ENCODE data around the gene GPR137.
"Not testable (repeated sequence)": the region's sequence is repeated elsewhere in the genome, so short reads cannot be mapped to it uniquely, and the experiment has no call there.

The GPR137 gene

DNA sequence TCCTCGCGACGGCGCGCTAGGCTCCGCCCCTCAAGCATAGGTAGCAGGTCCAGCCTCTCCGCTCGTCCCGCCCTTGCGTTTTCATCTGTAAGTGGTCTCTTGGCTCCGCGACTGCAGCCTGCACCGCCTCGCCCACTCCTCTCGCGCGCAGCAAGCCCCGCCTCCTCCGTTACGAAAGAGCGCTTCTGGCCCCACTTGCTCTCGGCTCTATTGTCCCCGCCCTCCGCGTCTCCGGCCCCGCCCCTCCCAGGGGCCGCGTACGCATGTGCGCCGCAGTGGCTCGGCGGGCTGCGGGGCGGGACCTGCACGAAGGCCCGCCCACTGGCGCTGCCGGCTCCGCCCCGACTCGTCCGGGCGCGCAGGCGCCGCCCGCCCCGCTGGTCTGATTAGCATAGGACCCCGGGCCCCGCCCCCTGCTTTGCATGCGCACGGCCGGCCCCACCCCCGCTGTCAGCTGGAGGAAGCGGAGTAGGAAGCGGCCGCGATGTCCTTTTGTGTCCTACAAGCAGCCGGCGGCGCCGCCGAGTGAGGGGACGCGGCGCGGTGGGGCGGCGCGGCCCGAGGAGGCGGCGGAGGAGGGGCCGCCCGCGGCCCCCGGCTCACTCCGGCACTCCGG is 19.5 kb downstream of the GPR137 start, which contains the start of gene ESRRA:
TSS of gene ESRRA (plus strand) at position 450 of the 616 bp plus-strand sequence. CDS start 1,656 bp downstream, outside the sequence.
- peak; percentile 99 for DNase-seq

DNA sequence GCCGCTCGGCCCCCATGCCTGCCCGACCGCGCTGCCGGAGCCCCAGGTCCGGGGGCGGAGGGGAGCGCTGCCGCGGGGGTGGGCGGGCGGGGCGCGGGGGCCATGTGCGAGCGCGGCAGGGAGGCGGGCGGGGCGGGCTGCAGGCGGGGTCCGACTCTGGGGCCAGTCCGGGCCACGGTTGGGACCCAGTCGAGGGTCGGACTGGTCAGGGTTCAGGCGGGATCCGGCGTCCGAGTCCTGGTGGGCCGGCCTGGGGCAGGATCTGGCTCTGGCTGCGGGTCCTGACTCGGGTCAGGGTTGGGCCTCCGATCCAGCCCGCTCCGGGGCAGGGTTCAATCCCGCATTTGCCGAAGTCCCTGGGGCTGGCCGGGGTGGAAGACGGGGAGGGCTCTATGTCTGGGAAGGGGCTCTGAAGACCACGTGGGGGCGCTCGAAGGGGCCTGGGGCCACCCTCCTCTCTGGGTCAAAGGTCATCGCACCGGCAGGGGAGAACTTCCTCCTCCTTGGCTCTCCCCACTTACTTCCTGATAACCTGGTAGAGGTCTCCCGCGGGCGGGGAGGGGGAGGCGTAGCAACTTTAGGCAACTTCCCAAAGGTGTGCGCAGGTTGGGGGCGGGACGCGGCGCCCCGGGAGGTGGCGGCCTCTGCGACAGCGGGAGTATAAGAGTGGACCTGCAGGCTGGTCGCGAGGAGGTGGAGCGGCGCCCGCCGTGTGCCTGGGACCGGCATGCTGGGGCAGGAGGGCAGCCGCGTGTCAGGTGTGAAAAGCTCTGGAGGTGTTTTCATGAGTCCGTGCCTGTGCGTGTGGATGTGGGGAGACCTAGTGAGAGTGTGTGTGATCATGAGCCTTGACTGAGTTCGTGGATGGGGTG is 20.3 kb downstream of the GPR137 start:
- peak; percentile 61 for DNase-seq

DNA sequence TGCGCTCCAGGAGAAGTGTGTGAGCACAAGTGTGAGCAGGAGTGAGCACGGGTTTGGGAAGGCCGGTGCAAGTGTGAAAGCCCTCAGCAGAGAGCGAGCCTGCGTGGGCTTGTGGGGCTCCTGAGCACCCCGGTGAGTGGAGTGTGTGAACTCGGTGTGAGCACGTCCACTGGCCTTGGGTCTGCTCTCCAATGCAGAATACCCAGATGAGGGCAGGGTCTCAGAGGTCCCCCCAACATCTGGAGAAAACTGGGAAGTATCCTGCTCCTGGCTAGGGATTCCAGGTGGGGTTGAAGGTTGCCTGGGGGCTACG is 20.9 kb downstream of the GPR137 start:
- no peak for DNase-seq

DNA sequence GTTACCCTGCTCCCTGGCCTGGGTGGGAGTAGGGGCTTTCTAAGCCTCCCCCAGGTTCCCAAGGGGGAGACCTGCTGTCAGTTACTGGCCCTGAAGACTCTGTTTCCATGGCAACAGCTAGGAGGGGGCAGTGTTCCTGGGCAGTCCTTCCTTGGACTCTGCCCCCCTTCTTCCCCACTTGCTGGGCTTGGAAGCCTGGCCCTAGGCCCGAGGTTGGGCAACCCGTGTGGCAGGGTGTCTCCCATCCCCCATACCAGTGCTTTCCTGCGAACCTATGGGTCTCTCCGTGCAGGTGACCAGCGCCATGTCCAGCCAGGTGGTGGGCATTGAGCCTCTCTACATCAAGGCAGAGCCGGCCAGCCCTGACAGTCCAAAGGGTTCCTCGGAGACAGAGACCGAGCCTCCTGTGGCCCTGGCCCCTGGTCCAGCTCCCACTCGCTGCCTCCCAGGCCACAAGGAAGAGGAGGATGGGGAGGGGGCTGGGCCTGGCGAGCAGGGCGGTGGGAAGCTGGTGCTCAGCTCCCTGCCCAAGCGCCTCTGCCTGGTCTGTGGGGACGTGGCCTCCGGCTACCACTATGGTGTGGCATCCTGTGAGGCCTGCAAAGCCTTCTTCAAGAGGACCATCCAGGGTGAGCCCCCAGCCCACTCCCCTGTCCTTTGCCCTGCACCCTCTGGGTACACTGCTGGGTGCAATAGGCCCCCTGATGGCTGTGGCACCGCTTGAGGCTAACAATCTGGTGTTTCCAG is 21.4 kb downstream of the GPR137 start:
- DNase-seq, result no peak

DNA sequence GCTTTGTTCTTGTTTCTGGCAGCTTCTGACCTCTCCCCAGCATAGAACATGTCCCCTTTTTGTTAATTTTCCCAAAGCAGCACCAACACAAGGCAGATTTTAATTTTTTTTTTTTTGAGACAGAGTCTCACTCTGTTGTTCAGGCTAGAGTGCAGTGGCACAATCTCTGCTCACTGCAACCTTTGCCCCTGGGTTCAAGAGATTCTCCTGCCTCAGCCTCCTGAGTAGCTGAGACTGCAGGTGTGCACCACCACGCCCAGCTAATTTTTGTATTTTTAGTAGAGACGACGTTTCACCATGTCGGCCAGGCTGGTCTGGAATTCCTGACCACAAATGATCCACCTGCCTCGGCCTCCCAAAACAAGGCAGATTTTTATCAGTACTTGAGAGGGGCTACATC is 22.1 kb downstream of the GPR137 start:
- not testable (repeated sequence) for DNase-seq

DNA sequence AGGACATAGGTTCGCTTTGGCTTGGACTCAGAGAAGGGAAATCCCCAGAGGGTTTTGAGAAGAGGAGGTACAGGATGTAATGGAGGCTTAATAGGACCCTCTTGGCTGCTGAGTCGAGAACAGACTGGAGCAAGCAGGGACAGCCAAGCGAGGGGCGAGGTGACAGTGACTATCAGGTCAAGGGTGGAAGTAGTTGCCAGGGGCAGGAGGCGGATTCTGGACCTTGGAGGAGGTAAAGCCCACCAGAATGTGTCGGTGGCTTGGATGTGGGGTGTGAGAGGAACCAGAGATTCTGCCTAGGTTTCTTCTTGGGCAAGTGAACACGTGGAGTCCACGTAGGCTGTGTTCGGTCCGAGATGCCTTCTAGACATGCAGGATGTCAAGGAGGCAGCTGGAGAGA is 27.3 kb downstream of the GPR137 start:
- no peak for DNase-seq

DNA sequence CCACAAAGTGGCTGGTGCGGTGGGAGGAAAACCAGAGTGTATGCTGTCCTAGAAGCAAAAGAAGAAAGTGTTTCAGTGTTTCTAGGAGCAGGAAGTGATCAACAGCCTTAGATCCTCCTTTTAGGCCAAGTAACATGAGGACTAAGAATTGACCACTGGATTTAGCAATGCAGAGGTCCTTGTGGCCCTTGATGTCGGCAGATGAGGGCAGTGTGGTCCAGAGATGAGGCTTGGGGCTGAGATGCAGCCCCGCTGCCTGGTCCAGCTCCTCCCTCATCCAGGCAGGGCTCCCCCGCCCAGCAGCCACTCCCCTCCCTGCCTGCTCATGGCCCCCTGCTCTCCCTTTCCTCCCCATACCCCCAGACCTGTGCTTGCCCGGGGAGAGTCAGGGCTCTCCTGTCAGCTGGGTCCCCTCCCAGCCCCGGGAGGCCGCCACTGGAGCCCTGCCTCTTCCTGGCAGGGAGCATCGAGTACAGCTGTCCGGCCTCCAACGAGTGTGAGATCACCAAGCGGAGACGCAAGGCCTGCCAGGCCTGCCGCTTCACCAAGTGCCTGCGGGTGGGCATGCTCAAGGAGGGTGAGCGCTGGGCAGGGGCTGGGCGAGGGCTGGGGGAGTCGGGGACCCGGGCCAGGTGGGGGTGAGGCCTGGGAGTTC is 28.0 kb downstream of the GPR137 start:
- no peak for DNase-seq

DNA sequence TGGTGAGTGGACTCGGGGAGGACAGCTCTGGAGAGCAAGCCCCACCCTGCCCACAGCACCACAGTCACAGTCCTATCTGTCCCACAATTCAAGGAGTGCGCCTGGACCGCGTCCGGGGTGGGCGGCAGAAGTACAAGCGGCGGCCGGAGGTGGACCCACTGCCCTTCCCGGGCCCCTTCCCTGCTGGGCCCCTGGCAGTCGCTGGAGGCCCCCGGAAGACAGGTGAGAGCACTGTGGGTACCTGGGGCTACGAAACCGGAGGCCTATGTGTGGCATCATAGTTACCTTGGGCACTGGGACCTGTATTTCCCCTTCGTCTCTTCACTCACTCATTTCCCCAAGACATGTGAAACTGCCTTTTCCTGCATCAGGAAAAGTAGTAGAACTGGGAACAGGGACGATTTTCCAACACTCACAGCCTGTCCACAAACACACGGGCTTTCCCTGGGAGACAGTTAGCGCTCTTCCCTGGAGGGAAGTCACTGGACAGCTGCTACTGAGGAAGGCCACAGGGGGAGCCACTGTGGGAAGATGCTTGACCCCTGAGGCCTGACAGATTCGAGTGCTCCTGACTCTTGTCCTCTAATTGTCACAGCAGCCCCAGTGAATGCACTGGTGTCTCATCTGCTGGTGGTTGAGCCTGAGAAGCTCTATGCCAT is 28.6 kb downstream of the GPR137 start:
- DNase-seq, result no peak

DNA sequence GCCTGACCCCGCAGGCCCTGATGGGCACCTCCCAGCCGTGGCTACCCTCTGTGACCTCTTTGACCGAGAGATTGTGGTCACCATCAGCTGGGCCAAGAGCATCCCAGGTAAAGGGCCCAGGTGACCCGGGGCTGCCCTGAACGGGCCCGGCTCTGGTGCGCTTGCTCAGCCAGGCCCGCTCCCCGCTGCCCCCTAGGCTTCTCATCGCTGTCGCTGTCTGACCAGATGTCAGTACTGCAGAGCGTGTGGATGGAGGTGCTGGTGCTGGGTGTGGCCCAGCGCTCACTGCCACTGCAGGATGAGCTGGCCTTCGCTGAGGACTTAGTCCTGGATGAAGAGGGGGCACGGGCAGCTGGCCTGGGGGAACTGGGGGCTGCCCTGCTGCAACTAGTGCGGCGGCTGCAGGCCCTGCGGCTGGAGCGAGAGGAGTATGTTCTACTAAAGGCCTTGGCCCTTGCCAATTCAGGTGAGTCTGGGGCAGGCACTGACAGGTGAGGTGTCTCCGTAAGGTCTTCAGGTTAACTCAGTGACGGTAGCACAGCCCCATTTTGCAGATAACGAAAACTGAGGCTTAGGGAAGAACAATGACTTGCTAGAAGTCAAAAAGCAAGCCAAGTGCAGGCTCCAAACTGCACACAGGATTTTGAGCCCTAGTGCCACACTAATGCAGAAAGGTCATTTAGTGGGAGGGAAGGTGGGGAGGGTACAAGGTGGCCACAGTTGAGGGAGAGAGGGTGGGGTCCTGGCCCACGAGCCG is 29.3 kb downstream of the GPR137 start:
- no peak for DNase-seq

DNA sequence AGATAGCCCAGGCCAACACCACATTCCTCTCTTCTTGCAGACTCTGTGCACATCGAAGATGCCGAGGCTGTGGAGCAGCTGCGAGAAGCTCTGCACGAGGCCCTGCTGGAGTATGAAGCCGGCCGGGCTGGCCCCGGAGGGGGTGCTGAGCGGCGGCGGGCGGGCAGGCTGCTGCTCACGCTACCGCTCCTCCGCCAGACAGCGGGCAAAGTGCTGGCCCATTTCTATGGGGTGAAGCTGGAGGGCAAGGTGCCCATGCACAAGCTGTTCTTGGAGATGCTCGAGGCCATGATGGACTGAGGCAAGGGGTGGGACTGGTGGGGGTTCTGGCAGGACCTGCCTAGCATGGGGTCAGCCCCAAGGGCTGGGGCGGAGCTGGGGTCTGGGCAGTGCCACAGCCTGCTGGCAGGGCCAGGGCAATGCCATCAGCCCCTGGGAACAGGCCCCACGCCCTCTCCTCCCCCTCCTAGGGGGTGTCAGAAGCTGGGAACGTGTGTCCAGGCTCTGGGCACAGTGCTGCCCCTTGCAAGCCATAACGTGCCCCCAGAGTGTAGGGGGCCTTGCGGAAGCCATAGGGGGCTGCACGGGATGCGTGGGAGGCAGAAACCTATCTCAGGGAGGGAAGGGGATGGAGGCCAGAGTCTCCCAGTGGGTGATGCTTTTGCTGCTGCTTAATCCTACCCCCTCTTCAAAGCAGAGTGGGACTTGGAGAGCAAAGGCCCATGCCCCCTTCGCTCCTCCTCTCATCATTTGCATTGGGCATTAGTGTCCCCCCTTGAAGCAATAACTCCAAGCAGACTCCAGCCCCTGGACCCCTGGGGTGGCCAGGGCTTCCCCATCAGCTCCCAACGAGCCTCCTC is 30.2 kb downstream of the GPR137 start:
- DNase-seq, result not testable (repeated sequence)

DNA sequence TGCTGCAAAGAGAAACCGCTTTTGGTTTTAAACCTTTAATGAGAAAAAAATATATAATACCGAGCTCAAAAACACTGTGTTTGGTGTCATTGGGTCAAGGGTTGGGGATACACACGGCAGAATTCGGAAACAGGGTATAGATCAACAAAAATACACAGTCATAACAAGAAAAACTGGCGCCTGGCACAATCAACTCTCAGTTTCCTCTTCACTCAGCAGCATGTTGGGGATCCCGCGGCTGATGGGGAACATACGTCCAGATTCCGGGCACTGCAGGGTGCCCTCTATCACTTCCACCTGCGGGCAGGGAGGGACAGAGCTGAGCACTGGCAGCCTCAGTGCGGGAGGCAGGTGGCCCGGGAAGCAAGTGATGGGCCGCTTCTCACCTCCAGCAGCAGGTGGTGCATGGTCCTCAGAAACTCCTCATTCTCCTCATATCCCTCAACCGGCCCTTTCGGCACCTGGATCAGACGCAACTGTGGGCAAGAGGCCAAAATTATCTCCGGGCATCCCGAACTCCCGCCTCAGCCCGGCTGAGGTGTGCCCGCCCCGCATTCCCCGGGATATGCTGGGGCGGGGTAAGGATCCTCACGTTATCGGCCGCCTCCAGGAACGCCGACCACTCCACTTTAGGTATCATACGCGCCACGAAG is 31.1 kb downstream of the GPR137 start:
- DNase-seq, result peak; percentile 73

DNA sequence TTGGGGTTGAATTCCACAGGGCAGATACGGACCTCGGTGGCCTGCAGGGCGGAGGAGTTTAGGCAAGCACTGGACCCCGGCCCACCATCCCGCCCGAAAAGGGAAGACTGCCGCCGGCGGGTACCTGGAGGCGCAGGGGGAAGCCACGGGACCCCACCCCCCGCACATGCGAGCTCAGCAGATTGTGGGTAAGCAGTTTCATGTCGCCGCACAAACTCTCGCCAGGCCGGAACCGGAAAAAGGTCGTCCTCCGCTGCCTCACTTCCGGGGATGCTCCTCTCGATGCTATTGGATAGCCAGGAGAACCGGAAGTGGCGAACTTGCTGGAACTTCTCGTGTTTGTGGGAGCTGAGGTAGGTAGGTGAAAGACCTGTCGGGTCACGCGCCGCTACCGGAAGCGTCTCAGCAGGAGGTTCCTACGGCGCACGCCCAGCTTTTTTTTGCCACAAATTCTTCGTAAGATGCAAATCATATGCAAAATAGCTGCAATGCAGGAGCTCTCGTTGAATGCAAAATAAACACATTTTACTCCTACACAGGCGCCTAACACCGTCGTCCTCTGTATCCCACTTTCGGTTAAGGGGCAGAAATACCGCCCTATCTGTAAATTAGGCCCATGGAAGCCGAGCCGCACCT is 31.8 kb downstream of the GPR137 start, which contains the start of gene TRMT112:
TSS of gene TRMT112 (minus strand) at position 235 of the 636 bp plus-strand sequence. CDS start at position 202, 33 bp downstream.
- DNase-seq, result peak; percentile 98

DNA sequence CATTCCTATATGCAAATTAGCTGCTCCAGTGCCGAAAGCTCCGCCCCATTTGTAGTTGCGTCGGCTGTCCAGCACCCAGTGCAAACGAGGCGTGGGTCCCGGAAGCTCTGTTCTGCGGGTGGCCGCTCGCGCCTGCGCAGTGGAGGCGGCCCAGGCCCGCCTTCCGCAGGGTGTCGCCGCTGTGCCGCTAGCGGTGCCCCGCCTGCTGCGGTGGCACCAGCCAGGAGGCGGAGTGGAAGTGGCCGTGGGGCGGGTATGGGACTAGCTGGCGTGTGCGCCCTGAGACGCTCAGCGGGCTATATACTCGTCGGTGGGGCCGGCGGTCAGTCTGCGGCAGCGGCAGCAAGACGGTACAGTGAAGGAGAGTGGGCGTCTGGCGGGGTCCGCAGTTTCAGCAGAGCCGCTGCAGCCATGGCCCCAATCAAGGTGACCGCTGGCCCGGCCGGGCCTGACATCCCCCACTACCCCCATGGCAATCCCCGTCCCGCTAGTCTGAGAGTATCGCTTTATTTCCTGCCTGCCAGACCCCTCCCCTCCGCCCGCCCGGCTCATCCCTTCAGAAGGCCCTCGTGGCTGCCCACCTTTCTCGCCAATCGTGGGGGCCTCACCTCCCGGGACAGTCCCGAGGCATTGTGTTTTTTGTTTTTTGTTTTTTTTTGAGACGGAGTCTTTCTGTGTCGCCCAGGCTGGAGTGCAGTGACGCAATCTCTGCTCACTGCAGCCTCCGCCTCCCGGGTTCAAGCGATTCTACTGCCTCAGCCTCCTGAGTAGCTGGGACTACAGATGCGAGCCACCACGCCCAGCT is 32.5 kb downstream of the GPR137 start, which contains the start of gene PRDX5:
TSS of gene PRDX5 (plus strand) at position 161 of the 805 bp plus-strand sequence. CDS start at position 256, 95 bp downstream.
- peak; percentile 97 for DNase-seq

DNA sequence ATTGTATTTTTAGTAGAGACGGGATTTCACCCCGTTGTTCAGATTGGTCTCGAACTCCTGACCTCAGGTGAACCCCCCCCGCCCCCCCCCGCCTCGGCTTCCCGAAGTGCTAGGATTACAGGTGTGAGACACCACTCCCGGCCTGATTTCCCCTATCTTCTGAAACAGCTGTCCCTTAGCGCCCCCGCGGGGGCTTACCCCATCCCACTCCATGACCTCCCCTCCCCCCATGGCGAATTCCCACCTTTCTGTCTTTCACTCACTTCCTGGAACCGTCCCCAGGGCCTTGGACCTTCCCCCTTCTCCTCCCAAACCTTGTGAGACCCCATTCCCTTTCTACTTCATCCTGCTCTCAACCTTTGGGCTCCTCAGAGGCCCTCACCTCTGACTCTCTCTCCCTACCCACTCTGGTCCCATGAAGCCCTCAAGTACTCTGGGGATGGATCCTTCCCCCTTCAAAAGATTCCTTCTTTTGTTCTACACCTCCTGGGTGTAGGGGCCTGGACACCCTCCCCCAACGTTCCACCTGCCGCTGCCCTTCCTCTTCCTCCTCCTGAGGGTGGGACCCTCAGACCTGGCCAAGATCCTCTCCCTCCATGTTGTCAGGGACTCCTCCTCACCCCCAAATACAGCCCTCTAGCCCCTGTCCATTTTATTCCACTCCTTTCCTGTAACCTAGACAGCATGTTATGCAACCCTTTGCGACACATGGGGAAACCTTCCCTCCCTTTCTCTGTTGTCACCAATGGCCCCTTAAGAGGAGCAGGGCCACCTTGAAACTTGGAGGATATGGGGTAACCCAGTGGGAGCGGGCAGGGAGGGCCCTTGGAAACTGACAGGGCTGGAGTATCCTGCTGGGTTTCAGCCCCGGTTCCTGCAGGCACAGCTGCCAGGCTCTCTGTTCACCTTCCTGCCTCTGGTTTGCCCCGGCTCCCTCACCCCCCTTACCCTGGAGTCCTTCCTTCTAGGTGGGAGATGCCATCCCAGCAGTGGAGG is 33.4 kb downstream of the GPR137 start:
- DNase-seq, result no peak

DNA sequence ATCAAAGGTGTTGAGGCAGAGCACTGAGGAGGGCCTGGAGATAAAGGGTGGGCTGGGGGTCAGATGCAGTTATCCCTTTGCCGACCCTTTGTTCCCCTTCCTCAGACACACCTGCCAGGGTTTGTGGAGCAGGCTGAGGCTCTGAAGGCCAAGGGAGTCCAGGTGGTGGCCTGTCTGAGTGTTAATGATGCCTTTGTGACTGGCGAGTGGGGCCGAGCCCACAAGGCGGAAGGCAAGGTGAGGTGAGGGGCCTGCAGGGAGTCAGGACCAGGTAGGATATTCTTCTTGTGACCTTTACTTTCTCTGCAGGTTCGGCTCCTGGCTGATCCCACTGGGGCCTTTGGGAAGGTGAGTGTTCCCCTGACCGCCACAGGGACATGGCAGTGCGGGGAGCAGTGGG is 34.9 kb downstream of the GPR137 start:
- no peak for DNase-seq

DNA sequence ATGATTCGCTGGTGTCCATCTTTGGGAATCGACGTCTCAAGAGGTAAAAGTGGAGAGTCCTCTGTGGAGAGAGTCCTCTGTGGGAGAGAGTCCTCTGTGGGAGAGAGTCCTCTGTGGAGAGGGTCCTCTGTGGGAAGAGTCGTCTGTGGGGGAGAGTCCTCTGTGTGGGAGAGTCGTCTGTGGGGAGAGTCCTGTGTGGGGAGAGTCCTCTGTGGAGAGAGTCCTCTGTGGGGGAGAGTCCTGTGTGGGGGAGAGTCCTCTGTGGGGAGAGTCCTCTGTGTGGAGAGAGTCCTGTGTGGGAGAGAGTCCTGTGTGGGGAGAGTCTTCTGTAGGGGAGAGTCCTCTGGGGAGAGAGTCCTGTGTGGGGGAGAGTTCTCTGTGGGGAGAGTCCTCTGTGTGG is 35.4 kb downstream of the GPR137 start:
- no peak for DNase-seq

DNA sequence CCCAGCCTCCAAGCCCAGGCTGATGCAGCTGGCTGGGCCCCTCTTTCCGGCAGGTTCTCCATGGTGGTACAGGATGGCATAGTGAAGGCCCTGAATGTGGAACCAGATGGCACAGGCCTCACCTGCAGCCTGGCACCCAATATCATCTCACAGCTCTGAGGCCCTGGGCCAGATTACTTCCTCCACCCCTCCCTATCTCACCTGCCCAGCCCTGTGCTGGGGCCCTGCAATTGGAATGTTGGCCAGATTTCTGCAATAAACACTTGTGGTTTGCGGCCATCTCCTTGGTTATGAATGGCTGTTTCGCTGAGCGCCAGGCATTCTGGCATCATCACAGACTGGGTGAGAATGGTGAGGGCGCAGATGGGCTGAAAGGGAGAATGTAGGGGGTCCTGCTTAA is 35.9 kb downstream of the GPR137 start:
- peak; percentile 73 for DNase-seq
